CD4-positive, alpha-beta T cell (primary cell): ENCODE measurements around the gene CCNE1. TPM values are rescaled to one million over a fixed set of nuclear protein-coding genes. Genes with fewer than 3 reads are reported as not detected.

ENCODE experiments used
- ATAC-seq: fragments of 200-7000 bp; cut with Tn5 transposase; one replicate; pipeline ENCODE4 v1.10.0; 2022; ENCODE audit warnings: mild to moderate bottlenecking; ENCODE audit not compliant: poor library complexity
- CTCF ChIA-PET: fragments of 350-600 bp; sonication (Branson Sonifier 250); formaldehyde crosslinking; loops from one replicate; lab custom pipeline; 2021; ENCODE audit warnings: antibody characterized with exemption, inconsistent platforms; lab: Charles Lee
- POLR2A ChIA-PET: fragments of 350-600 bp; sonication (Branson Sonifier 250); formaldehyde crosslinking; loops from one replicate; lab custom pipeline; 2021; ENCODE audit warnings: antibody characterized with exemption, inconsistent platforms; lab: Charles Lee
- DNase-seq, 14 experiments: peaks; one replicate each; pipeline ENCODE4 v3.0.0-alpha.2; 2013 to 2020; ENCODE audit warnings: mixed read lengths in 2 of 14
- H3K27ac ChIP-seq, 2 donors: one replicate each; pipeline versions ENCODE4 v1.5.1 to v1.7.0; 2013; ENCODE audit warnings: low read length in 2 of 2, low read depth in 1 of 2, mild to moderate bottlenecking in 1 of 2
- H3K27me3 ChIP-seq, 2 experiments: 1 replicate in 1 of 2; 2 replicates in 1 of 2; pipeline versions ENCODE4 v1.6.1 to v1.7.0; 2013; ENCODE audit warnings: low read length in 2 of 2, control low read depth in 1 of 2, mild to moderate bottlenecking in 1 of 2, moderate library complexity in 1 of 2; ENCODE audit not compliant: insufficient read depth in 2 of 2, control insufficient read depth in 1 of 2
- H3K36me3 ChIP-seq: one replicate; pipeline ENCODE4 v1.6.1; 2013; ENCODE audit warnings: low read length, control low read depth; ENCODE audit not compliant: insufficient read depth
- H3K4me1 ChIP-seq: one replicate; pipeline ENCODE4 v1.6.1; 2013; ENCODE audit warnings: low read length, control low read depth; ENCODE audit not compliant: insufficient read depth
- H3K4me3 ChIP-seq: one replicate; pipeline ENCODE4 v1.5.1; 2013; ENCODE audit warnings: mild to moderate bottlenecking, low read length, moderate library complexity
- H3K9me3 ChIP-seq, 2 experiments: 1 replicate in 1 of 2; 2 replicates in 1 of 2; pipeline versions ENCODE4 v1.6.1 to v1.7.0; 2013; ENCODE audit warnings: low read length in 2 of 2, mild to moderate bottlenecking in 2 of 2, control low read depth in 1 of 2, moderate library complexity in 1 of 2; ENCODE audit not compliant: control insufficient read depth in 1 of 2, insufficient read depth in 1 of 2
- H3K27ac Mint-ChIP-seq: one replicate; pipeline ENCODE4 v1.8.0; 2020; ENCODE audit warnings: mixed read lengths
- H3K27me3 Mint-ChIP-seq: one replicate; pipeline ENCODE4 v1.8.0; 2021; ENCODE audit warnings: mixed read lengths
- H3K36me3 Mint-ChIP-seq: one replicate; pipeline ENCODE4 v1.8.0; 2021; ENCODE audit warnings: low read depth, mixed read lengths
- H3K4me1 Mint-ChIP-seq: one replicate; pipeline ENCODE4 v1.8.0; 2021; ENCODE audit warnings: low read depth, mixed read lengths
- H3K4me3 Mint-ChIP-seq: one replicate; pipeline ENCODE4 v1.8.0; 2020; ENCODE audit warnings: mild to moderate bottlenecking, mixed read lengths
- H3K9me3 Mint-ChIP-seq: one replicate; pipeline ENCODE4 v1.8.0; 2020; ENCODE audit warnings: mixed read lengths
- intact Hi-C, 2 experiments: fragments of 100-400 bp; cut with DNase I in 1 of 2; cut with micrococcal nuclease in 1 of 2; formaldehyde crosslinking; loops; one replicate each; pipeline versions ENCODE4 v1.15.1 to v1.9.0; 2023 to 2025; cut with DNase I, micrococcal nuclease
- total RNA-seq, 174 experiments: library from RNA in 2 of 174; stranded (reverse) in 2 of 174; gene quantifications; one replicate each; pipeline ENCODE4 v1.2.3 and lab custom pipeline; 2021 to 2026
- TF ChIP-seq, protein P1 (sequence below): fragments of 200-600 bp; IDR thresholded peaks from one replicate; pipeline ENCODE4 v1.8.0; 2022; ENCODE audit warnings: antibody characterized with exemption, mild to moderate bottlenecking

The CCNE1 gene
- total RNA-seq, 2 experiments from 2014 or later = 4.9 to 5.6 TPM

DNA sequence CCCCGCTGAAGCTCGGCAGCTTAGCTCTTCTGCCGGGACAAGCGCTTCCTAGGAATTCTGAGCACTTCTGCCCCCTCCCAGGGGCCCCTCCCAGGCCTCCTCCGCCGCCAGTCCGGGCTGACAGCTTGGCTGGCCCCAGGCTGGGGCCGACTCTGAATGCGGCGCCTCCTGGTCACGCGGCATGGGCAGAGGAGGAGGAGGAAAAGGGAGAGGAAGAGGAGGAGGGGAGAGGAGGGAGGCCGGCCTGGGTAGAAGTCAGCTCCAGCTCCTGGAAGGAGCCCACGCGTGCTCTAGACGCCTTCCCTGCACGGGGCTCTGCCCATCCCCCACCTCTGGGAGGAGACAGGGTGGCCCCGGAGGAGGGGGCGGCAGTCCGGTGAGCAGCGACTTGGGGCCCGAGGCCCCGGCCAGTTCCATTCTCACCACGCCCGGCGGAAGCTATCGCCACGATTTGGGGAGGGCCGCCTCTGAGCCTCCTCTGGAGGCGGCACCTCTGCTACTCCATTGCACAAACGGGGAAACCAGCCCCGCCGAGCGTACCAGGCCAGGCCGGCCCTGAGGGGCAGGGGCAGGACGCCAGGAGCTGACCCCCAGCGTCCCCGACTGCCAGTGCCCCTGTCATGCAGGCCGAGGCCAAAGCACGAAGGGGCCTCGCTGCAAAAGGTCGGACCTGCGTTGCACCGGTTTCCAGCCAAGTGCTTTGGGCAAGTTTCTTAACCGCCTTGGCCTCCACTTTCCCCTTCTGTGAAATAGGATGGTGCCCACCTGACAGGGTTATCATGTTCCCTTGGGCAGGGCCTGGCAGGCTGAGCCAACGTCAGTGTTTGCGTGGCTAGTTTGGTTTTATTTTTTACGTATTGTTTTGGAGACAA lies 31.6 kb downstream of the CCNE1 start:
- Histone ChIP-seq H3K4me3 (peak overlapping the region; percentile 37), H3K27me3 (no peaks in the 10 kb centered on the region), H3K36me3 (no peaks in the 10 kb centered on the region), H3K9me3 (no peaks in the 10 kb centered on the region), H3K4me1 (peaks cover 24% of the 10 kb centered on the region), H3K27ac (no peak overlapping the region)
- DNase-seq (peak in 6 of 14 experiments; percentile 13 to 57 (median 17)), ATAC-seq (no peak)
- Mint-ChIP-seq H3K27me3 (no peaks in the 10 kb centered on the region), H3K4me3 (peak overlapping the region; percentile 85), H3K36me3 (peaks cover 8% of the 10 kb centered on the region), H3K9me3 (no peaks in the 10 kb centered on the region), H3K27ac (peak overlapping the region; percentile 85), H3K4me1 (peaks cover 22% of the 10 kb centered on the region)
- intact Hi-C loops = loop anchor here (1.0 to 10.0 kb wide), 7 partner anchors 12 to 629 kb away; partner anchors contain the start of genes URI1 (in 2 of the 2), CCNE1 (in 1 of the 2) and UQCRFS1 (in 1 of the 2)
- POLR2A ChIA-PET = interaction anchor here (1.1 to 4.0 kb wide), 8 partner anchors 9 to 237 kb away, joined by 3 to 52 read pairs (median 20); partner anchors contain the start of genes C19orf12, CCNE1, POP4 and URI1
- CTCF ChIA-PET = interaction anchor here (1.0 to 1.4 kb wide), 3 partner anchors 84 to 127 kb away, joined by 3 to 6 read pairs (median 4); partner anchors contain the start of gene URI1
- TF ChIP-seq, protein P1, sequence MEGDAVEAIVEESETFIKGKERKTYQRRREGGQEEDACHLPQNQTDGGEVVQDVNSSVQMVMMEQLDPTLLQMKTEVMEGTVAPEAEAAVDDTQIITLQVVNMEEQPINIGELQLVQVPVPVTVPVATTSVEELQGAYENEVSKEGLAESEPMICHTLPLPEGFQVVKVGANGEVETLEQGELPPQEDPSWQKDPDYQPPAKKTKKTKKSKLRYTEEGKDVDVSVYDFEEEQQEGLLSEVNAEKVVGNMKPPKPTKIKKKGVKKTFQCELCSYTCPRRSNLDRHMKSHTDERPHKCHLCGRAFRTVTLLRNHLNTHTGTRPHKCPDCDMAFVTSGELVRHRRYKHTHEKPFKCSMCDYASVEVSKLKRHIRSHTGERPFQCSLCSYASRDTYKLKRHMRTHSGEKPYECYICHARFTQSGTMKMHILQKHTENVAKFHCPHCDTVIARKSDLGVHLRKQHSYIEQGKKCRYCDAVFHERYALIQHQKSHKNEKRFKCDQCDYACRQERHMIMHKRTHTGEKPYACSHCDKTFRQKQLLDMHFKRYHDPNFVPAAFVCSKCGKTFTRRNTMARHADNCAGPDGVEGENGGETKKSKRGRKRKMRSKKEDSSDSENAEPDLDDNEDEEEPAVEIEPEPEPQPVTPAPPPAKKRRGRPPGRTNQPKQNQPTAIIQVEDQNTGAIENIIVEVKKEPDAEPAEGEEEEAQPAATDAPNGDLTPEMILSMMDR = no peak

DNA sequence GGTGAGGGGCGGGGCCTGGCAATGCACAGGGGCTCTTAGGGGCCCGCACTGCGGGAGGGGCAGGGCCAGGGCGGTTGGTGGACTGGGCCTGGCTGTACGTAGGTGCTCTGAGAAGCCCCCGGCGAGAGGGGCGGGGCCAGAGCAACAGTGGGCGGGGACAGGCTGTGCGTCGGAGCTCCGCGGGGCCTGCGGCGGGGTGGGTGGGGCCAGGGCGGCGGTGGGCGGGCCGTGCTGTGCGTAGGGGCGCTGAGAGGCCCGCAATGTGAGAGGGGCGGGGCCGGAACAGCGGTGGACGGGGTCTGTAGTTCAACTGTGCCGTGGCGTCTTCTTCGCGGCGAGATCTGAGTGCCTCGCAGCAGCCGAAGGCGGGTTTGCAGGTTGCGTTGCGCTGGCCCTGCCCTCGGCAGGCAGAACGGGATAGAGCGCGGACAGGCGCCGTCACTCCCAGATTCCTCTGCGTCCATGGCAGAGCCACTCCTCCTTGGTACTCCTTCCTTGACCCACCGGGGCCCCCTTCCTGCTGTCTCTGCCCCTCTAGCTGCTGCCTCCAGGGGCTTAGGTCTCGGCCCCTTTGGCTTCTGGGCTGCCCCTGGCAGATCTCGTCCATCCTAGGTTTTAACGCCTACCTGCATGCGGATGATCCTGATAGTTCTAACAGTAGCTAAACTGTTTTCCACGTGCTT lies 33.2 kb downstream of the CCNE1 start:
- TF ChIP-seq, protein P1 = no peak
- Mint-ChIP-seq H3K4me3 (peak overlapping the region; percentile 95), H3K27me3 (no peaks in the 10 kb centered on the region), H3K4me1 (peaks cover 22% of the 10 kb centered on the region), H3K27ac (peak overlapping the region; percentile 93), H3K9me3 (no peaks in the 10 kb centered on the region), H3K36me3 (peaks cover 8% of the 10 kb centered on the region)
- H3K9me3 ChIP-seq = no peaks in the 10 kb centered on the region
- H3K27ac ChIP-seq = peak overlapping the region; percentile 76
- H3K36me3 ChIP-seq = no peaks in the 10 kb centered on the region
- H3K27me3 ChIP-seq = no peaks in the 10 kb centered on the region
- POLR2A ChIA-PET = interaction anchor here (0.7 to 4.0 kb wide), 16 partner anchors 8 to 239 kb away, joined by 3 to 52 read pairs (median 5); partner anchors contain the start of genes C19orf12, CCNE1, POP4 and URI1
- intact Hi-C loops = loop anchor here (1.0 to 10.0 kb wide), 9 partner anchors 14 to 630 kb away; partner anchors contain the start of genes URI1 (in 2 of the 2), CCNE1 (in 1 of the 2), POP4 (in 1 of the 2) and UQCRFS1 (in 1 of the 2)
- peak overlapping the region; percentile 99 for H3K4me3 ChIP-seq
- peaks cover 24% of the 10 kb centered on the region for H3K4me1 ChIP-seq
- DNase-seq (peak; percentile 94 to 99 (median 96)), ATAC-seq (peak; percentile 80)
- CTCF ChIA-PET = interaction anchor here (0.7 to 1.6 kb wide), 4 partner anchors 13 to 97 kb away, joined by 3 to 7 read pairs (median 5); partner anchors contain the start of gene URI1
